ENCODE measurements around the gene ACTR3C.

DNA sequence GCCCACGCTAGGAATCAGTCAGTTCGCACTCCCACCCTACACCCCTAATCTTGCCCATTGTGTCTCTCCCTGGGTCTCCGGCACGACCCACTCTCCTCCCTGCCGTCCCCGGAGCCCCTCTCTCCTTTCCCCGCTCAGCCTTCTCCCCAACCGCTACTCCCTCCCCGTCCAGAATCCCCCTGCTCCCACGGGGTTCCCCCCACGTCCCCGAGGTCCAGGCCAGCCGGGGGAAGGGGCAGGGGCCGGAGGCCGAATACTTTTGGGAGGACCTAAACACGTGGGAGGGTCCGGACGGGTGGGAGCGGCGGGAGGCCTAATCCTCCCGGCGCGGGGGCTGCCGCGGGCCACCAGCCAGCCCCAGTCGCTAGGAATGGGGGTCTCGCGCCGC is 17.5 kb upstream of the ACTR3C start:
- TF ChIP-seq RFX5 (IDR thresholded peaks at IDR 0.05; ENCODE audit: low read length) (no peak), EP300 (IDR thresholded peaks at IDR 0.05; ENCODE audit: borderline replicate concordance in 1 of 2, low read depth in 1 of 2, low read length in 1 of 2) (no peak)
